Loucy (cell line): ENCODE results near the gene CAMK1D.

Experiments used
- H2AFZ ChIP-seq: fragments of 200-600 bp; sonication (generic); 2 replicates; pipeline ENCODE4 v1.6.0; 2016; ENCODE audit warnings: antibody characterized with exemption, mild to moderate bottlenecking, low read length, moderate library complexity
- H3F3A ChIP-seq: fragments of 200-600 bp; 2 replicates; pipeline ENCODE4 v1.6.0; 2016; ENCODE audit warnings: antibody characterized with exemption, low read depth, mild to moderate bottlenecking
- H3K27me3 ChIP-seq: fragments of 200-600 bp; sonication (generic); 2 replicates; pipeline ENCODE4 v1.6.1; 2014; ENCODE audit warnings: low read length, mild to moderate bottlenecking; ENCODE audit not compliant: insufficient read depth, poor library complexity, severe bottlenecking
- H3K36me3 ChIP-seq: fragments of 200-600 bp; sonication (generic); 2 replicates; pipeline ENCODE4 v1.6.1; 2016; ENCODE audit warnings: low read length; ENCODE audit not compliant: insufficient read depth
- H3K4me1 ChIP-seq: fragments of 200-600 bp; sonication (generic); 2 replicates; pipeline ENCODE4 v1.5.1; 2014; ENCODE audit warnings: low read length, mild to moderate bottlenecking; ENCODE audit not compliant: insufficient read depth, poor library complexity, severe bottlenecking
- H3K4me2 ChIP-seq: fragments of 200-600 bp; sonication (generic); 2 replicates; pipeline ENCODE4 v1.6.0; 2014; ENCODE audit warnings: antibody characterized with exemption, low read length, low read depth, mild to moderate bottlenecking; ENCODE audit not compliant: poor library complexity, severe bottlenecking
- H3K4me3 ChIP-seq: fragments of 200-600 bp; sonication (generic); 2 replicates; pipeline ENCODE4 v1.5.1; 2014; ENCODE audit warnings: low read length, mild to moderate bottlenecking, mixed read lengths; ENCODE audit not compliant: poor library complexity, severe bottlenecking
- H3K79me2 ChIP-seq: fragments of 200-600 bp; sonication (generic); 2 replicates; pipeline ENCODE4 v1.6.1; 2014; ENCODE audit warnings: low read length; ENCODE audit not compliant: insufficient read depth
- H3K9ac ChIP-seq: fragments of 200-600 bp; sonication (generic); 2 replicates; pipeline ENCODE4 v1.6.0; 2014; ENCODE audit warnings: mild to moderate bottlenecking, low read depth, low read length, moderate library complexity; ENCODE audit not compliant: poor library complexity, severe bottlenecking
- H3K9me2 ChIP-seq: fragments of 200-600 bp; sonication (generic); replicated peaks from 2 replicates; pipeline ENCODE4 v1.6.1; 2016; ENCODE audit warnings: low read depth, low read length, mixed read lengths
- H3K9me3 ChIP-seq: fragments of 200-600 bp; sonication (generic); 2 replicates; pipeline ENCODE4 v1.6.1; 2014; ENCODE audit warnings: mild to moderate bottlenecking, antibody characterized with exemption, low read length, low read depth; ENCODE audit not compliant: insufficient read depth
- H4K20me1 ChIP-seq: fragments of 200-600 bp; sonication (generic); 2 replicates; pipeline ENCODE4 v1.6.0; 2014; ENCODE audit warnings: antibody characterized with exemption, low read length, mild to moderate bottlenecking; ENCODE audit not compliant: insufficient read depth, poor library complexity, severe bottlenecking
- CTCF ChIP-seq: fragments of 200-600 bp; sonication (generic); conservative IDR thresholded peaks from 2 replicates; pipeline ENCODE4 v1.5.1; 2014; ENCODE audit warnings: mild to moderate bottlenecking, antibody characterized with exemption, low read length
- EZH2phosphoT487 ChIP-seq: fragments of 200-600 bp; IDR thresholded peaks from 2 replicates; pipeline ENCODE4 v1.6.1; 2018; ENCODE audit warnings: antibody characterized with exemption, mild to moderate bottlenecking, moderate library complexity, borderline replicate concordance

The CAMK1D gene

GRCh38 chr10:12372846-12373245, 23.5 kb downstream of the CAMK1D start:
- no peak overlapping the region for H3K4me3 ChIP-seq
- H3K79me2 ChIP-seq = no peaks in the 10 kb centered on the region

GRCh38 chr10:12375076-12375504, 25.7 kb downstream of the CAMK1D start:
- Histone ChIP-seq H4K20me1 (no peaks in the 10 kb centered on the region), H3K9me2 (no peaks in the 10 kb centered on the region), H3K4me1 (no peaks in the 10 kb centered on the region), H3K36me3 (no peaks in the 10 kb centered on the region), H3K79me2 (no peaks in the 10 kb centered on the region), H3K4me2 (no peak overlapping the region), H3F3A (no peaks in the 10 kb centered on the region), H3K27me3 (no peaks in the 10 kb centered on the region), H2AFZ (no peak overlapping the region), H3K9ac (no peak overlapping the region), H3K9me3 (no peaks in the 10 kb centered on the region), H3K4me3 (no peak overlapping the region)
- no peak for TF ChIP-seq EZH2phosphoT487
- no peak for TF ChIP-seq CTCF

More at GRCh38 chr10:12372846-12373245, 23.5 kb downstream of the CAMK1D start:
- H3F3A ChIP-seq = no peaks in the 10 kb centered on the region
- no peaks in the 10 kb centered on the region for H3K27me3 ChIP-seq
- no peak overlapping the region for H2AFZ ChIP-seq
- H3K36me3 ChIP-seq = no peaks in the 10 kb centered on the region
- no peak overlapping the region for H3K9ac ChIP-seq
- H3K4me1 ChIP-seq = no peaks in the 10 kb centered on the region
- no peaks in the 10 kb centered on the region for H4K20me1 ChIP-seq
- H3K9me3 ChIP-seq = no peaks in the 10 kb centered on the region
- no peaks in the 10 kb centered on the region for H3K9me2 ChIP-seq
- H3K4me2 ChIP-seq = no peak overlapping the region
- TF ChIP-seq CTCF = no peak
- no peak for TF ChIP-seq EZH2phosphoT487

- no peak overlapping the region for H3K9ac ChIP-seq
- no peak overlapping the region for H2AFZ ChIP-seq
- H3K36me3 ChIP-seq = no peaks in the 10 kb centered on the region
- no peaks in the 10 kb centered on the region for H3K4me1 ChIP-seq
- H3K79me2 ChIP-seq = no peaks in the 10 kb centered on the region
- no peaks in the 10 kb centered on the region for H4K20me1 ChIP-seq
- H3K4me3 ChIP-seq = no peak overlapping the region
- no peaks in the 10 kb centered on the region for H3K9me2 ChIP-seq
- no peaks in the 10 kb centered on the region for H3F3A ChIP-seq
- no peak for TF ChIP-seq CTCF
- no peak for TF ChIP-seq EZH2phosphoT487
- H3K27me3 ChIP-seq = no peaks in the 10 kb centered on the region
- no peaks in the 10 kb centered on the region for H3K9me3 ChIP-seq
- H3K4me2 ChIP-seq = no peak overlapping the region
Observed at GRCh38 chr10:12376211-12376610, 26.9 kb downstream of the CAMK1D start.
